ENCODE results near the gene UBE4B. TPM values are rescaled to one million over a fixed set of nuclear protein-coding genes. Genes with fewer than 3 reads are reported as not detected.
A peak's percentile ranks its signal among the peaks of the same experiment; 100 is the strongest.

Gene UBE4B
- total and polyA plus RNA-seq, 9 of the 15 experiments (the other 6 are each of a cell fraction or from before 2014, with no cell fraction given), result 11.7 to 73.7 (median 40.1) TPM

DNA sequence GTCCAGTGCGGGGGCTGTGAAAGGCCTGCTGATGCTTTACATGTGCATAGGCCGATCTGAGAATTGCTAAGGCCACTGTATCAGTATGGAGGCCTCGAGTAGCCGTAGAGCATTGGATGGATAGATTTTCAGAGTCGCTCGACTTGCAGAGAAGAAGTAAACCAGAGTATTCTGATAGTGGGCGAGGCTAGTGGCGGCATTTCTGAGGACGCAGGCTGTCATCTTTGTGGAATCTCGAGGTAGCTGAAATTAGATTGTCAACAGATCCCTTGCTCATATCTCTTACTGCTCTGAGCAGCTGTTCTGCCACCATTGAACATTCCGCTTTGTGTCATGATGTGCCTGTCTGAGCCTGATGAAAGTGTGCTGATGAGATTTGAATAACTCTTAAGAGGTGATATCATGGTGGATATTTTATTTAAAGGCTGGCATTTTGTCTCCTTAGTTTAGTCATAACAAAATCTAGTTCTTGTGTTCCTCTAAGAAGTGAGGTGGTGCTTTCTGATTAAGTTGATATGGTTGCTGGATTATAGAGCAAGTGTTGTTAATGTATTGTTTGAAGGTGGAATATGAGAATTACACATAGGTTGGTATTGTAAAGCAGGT lies 179.2 kb downstream of the UBE4B start (continued):
- TF ChIP-seq L3MBTL2 (IDR thresholded peaks at IDR 0.05) (peak; percentile 32; the same call in 1 of the 2 replicates), ELF2 (CRISPR knock-in tag; IDR thresholded peaks at IDR 0.05) (no peak), PCBP2 (IDR thresholded peaks at IDR 0.05; ENCODE audit: low read depth, low read length, poor library complexity, severe bottlenecking) (no peak), ZBTB12 (CRISPR knock-in tag; IDR thresholded peaks at IDR 0.05) (no peak), ESRRA (IDR thresholded peaks at IDR 0.05; ENCODE audit: borderline replicate concordance, low read depth) (no peak), NR4A1 (CRISPR knock-in tag; IDR thresholded peaks at IDR 0.05) (no peak), NR4A1 (tag; IDR thresholded peaks at IDR 0.05) (no peak), POLR2AphosphoS5 (IDR thresholded peaks at IDR 0.05; ENCODE audit: control insufficient read depth, insufficient read depth, low read depth, low read length) (no peak), ZNF277 (CRISPR knock-in tag; IDR thresholded peaks at IDR 0.05; ENCODE audit: borderline replicate concordance) (no peak), ZC3H8 (IDR thresholded peaks at IDR 0.05) (no peak), ZKSCAN1 (IDR thresholded peaks at IDR 0.05; ENCODE audit: low read depth, low read length) (no peak), SAFB (IDR thresholded peaks at IDR 0.05; ENCODE audit: borderline replicate concordance, low read depth, low read length) (no peak), ZNF143 (CRISPR knock-in tag; IDR thresholded peaks at IDR 0.05) (no peak), ZEB2 (IDR thresholded peaks at IDR 0.05) (no peak), BRF2 (IDR thresholded peaks at IDR 0.05; ENCODE audit: borderline replicate concordance, insufficient read depth, insufficient read length) (no peak), ZFP36 (IDR thresholded peaks at IDR 0.05; ENCODE audit: low read depth, low read length, partially characterized antibody) (peak; percentile 18), ZNF165 (CRISPR knock-in tag; IDR thresholded peaks at IDR 0.05; ENCODE audit: borderline replicate concordance) (no peak), ZZZ3 (IDR thresholded peaks at IDR 0.05) (no peak), ZFPM2 (CRISPR knock-in tag; IDR thresholded peaks at IDR 0.05) (no peak), TCFL5 (CRISPR knock-in tag; conservative IDR thresholded peaks at IDR 0.05) (no peak), ARHGAP35 (IDR thresholded peaks at IDR 0.05; ENCODE audit: partially characterized antibody) (no peak), ZNF253 (CRISPR knock-in tag; conservative IDR thresholded peaks at IDR 0.05) (no peak)
- TF ChIP-seq, protein P1, sequence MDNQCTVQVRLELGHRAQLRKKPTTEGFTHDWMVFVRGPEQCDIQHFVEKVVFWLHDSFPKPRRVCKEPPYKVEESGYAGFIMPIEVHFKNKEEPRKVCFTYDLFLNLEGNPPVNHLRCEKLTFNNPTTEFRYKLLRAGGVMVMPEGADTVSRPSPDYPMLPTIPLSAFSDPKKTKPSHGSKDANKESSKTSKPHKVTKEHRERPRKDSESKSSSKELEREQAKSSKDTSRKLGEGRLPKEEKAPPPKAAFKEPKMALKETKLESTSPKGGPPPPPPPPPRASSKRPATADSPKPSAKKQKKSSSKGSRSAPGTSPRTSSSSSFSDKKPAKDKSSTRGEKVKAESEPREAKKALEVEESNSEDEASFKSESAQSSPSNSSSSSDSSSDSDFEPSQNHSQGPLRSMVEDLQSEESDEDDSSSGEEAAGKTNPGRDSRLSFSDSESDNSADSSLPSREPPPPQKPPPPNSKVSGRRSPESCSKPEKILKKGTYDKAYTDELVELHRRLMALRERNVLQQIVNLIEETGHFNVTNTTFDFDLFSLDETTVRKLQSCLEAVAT (IDR thresholded peaks at IDR 0.05), result no peak

Data from K562 (cell line).